Upper lobe of right lung (tissue), 1 donor: ENCODE results near the gene DYNLRB1. TPM values are rescaled to one million over a fixed set of nuclear protein-coding genes. Genes with fewer than 3 reads are reported as not detected.

ENCODE experiments used
- ATAC-seq: fragments of 200-7000 bp; cut with Tn5 transposase; one replicate; pipeline ENCODE4 v1.9.1; 2020; ENCODE audit warnings: mild to moderate bottlenecking, moderate library complexity
- DNase-seq: peaks from one replicate; pipeline ENCODE4 v3.0.0-alpha.2; 2020
- H3K27ac ChIP-seq: fragments of 200-600 bp; one replicate; pipeline ENCODE4 v1.8.0; 2022
- H3K27me3 ChIP-seq: fragments of 200-600 bp; one replicate; pipeline ENCODE4 v1.8.0; 2022; ENCODE audit warnings: mild to moderate bottlenecking
- H3K36me3 ChIP-seq: fragments of 200-600 bp; one replicate; pipeline ENCODE4 v1.8.0; 2022
- H3K4me1 ChIP-seq: fragments of 200-600 bp; one replicate; pipeline ENCODE4 v1.8.0; 2022
- H3K4me3 ChIP-seq: fragments of 200-600 bp; one replicate; pipeline ENCODE4 v1.8.0; 2022; ENCODE audit warnings: mild to moderate bottlenecking
- H3K9me3 ChIP-seq: fragments of 200-600 bp; one replicate; pipeline ENCODE4 v1.8.0; 2022
- intact Hi-C: fragments of 100-400 bp; cut with DNase I; formaldehyde crosslinking; loops from one replicate; pipeline ENCODE4 v1.11.0; 2022
- total RNA-seq: library from RNA; stranded (reverse); fragmentation: NEBNext Ultra II Directional; extraction: Animal tissue kit (Norgen Biotek cat#: 25700); gene quantifications from one replicate; pipeline ENCODE4 v1.2.1, GENCODE V29; 2021
- TF ChIP-seq, protein P1 (sequence below): fragments of 200-600 bp; IDR thresholded peaks from one replicate; pipeline ENCODE4 v1.8.0; 2022; ENCODE audit warnings: antibody characterized with exemption
- donor health status: DM: no; HTN: yes; CAD: no; lungs with severe emphysema.

Gene DYNLRB1
- total RNA-seq, 1 donor from 2014 or later, result 146 TPM

DNA sequence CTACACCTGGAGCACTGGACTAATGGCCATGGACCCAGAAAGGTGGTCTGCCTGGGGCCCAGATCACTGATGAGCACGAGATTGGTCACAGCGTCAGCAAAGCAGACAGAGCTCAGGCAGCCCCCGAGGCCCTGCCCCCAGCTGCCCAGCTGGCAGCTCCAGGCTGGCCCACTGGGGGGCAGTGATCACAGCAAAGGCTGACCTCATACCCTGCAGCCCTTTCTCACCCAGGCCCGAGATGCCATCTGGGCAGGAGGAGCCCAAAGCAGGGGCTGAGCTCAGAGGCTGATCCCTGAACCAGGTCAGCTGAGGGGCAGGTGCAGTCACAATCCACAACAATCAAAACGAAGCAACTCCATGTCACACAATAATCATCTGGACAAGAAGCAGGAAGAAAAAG, 46.4 kb downstream of the DYNLRB1 start:
- H3K4me1 ChIP-seq, result peaks cover 4% of the 10 kb centered on the region
- H3K9me3 ChIP-seq, result no peaks in the 10 kb centered on the region
- TF ChIP-seq, protein P1, sequence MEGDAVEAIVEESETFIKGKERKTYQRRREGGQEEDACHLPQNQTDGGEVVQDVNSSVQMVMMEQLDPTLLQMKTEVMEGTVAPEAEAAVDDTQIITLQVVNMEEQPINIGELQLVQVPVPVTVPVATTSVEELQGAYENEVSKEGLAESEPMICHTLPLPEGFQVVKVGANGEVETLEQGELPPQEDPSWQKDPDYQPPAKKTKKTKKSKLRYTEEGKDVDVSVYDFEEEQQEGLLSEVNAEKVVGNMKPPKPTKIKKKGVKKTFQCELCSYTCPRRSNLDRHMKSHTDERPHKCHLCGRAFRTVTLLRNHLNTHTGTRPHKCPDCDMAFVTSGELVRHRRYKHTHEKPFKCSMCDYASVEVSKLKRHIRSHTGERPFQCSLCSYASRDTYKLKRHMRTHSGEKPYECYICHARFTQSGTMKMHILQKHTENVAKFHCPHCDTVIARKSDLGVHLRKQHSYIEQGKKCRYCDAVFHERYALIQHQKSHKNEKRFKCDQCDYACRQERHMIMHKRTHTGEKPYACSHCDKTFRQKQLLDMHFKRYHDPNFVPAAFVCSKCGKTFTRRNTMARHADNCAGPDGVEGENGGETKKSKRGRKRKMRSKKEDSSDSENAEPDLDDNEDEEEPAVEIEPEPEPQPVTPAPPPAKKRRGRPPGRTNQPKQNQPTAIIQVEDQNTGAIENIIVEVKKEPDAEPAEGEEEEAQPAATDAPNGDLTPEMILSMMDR, result peak; percentile 40
- DNase-seq, result no peak
- H3K27me3 ChIP-seq, result no peaks in the 10 kb centered on the region
- intact Hi-C loops, result no loop called here
- H3K27ac ChIP-seq, result no peak overlapping the region
- no peak for ATAC-seq
- H3K4me3 ChIP-seq, result no peak overlapping the region
- H3K36me3 ChIP-seq, result no peaks in the 10 kb centered on the region

DNA sequence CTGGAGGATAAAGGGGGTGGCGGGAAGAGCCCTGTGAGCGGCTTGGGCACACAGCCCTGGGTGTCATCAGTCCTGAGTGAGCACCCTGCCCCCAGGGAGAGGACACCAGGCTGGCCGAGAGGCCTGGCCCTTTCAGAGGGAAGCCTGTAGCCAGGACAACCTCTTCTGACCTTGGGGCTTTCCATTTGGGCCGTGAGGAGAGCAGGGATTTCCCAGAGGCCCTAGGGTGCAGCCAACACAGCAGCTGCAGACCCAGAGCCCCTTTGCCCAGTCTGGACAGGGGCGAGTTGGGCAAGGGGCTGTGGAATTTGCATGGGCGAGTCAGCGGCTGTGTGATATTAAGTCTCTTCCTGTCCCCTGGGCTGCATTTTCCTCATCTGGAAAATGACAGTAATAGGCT, 48.6 kb downstream of the DYNLRB1 start:
- H3K27ac ChIP-seq, result no peak overlapping the region
- no peaks in the 10 kb centered on the region for H3K4me1 ChIP-seq
- H3K9me3 ChIP-seq, result no peaks in the 10 kb centered on the region
- no peak overlapping the region for H3K4me3 ChIP-seq
- TF ChIP-seq, protein P1, result no peak
- no peaks in the 10 kb centered on the region for H3K36me3 ChIP-seq
- ATAC-seq (no peak), DNase-seq (no peak)
- intact Hi-C loops, result no loop called here
- no peaks in the 10 kb centered on the region for H3K27me3 ChIP-seq

GRCh38 chr20:34566978-34567891, 51.0 kb downstream of the DYNLRB1 start:
- Histone ChIP-seq H3K27me3 (no peaks in the 10 kb centered on the region), H3K36me3 (no peaks in the 10 kb centered on the region), H3K4me1 (no peaks in the 10 kb centered on the region), H3K4me3 (no peak overlapping the region), H3K27ac (peak overlapping the region; percentile 66), H3K9me3 (no peaks in the 10 kb centered on the region)
- intact Hi-C loops, result no loop called here
- ATAC-seq (peak; percentile 92), DNase-seq (no peak)
- TF ChIP-seq, protein P1, result no peak

DNA sequence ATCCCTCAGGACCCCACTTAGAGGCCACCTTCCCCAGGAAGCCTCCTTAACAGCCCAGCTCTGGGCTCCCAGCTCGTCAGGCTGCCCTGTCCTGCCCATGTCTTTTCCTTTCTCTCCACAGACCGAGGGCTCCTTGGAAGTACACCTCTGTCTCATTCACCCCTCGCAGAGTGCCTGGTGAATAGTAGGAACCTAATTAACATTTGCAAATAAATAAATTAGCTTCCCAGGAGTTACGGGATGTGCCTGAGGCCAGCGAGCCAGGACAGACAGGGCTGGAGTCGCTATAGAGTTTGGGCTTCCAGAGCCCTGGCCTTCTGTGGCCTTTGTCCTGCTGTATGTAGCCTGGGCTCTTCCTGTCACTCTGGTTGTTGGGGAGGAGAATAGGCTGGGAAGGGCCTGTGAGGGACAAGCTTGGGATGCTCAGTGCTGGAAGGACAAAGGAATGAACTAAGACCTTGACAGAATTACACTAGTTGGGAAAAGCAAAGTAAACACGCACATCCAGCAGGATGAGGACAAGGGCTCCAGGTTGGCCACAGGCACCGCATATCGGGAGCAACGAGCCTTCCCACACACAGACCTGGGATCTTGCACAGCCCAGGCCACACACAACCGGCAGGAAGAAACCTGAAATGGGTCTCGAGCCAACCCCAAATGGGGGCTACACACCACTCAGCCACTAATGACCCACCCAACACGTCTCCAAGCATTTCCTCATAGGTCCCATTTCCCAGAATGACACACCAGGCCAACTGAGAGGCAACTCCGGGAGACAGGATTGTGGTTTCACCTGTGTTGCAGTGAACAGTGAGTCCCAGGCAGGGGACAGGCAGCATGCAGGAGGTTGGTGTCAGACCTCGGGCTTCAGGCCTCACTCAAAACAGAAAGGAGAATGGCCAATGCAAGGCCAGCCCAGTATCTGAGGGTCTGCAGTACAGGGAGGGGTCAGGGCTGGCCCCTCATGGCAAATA, 52.0 kb downstream of the DYNLRB1 start:
- DNase-seq (no peak), ATAC-seq (peak; percentile 33)
- TF ChIP-seq, protein P1, result no peak
- intact Hi-C loops, result no loop called here
- Histone ChIP-seq H3K36me3 (no peaks in the 10 kb centered on the region), H3K9me3 (no peaks in the 10 kb centered on the region), H3K4me1 (no peaks in the 10 kb centered on the region), H3K27ac (peak overlapping the region; percentile 66), H3K27me3 (no peaks in the 10 kb centered on the region), H3K4me3 (no peak overlapping the region)

- Histone ChIP-seq H3K27ac (no peak overlapping the region), H3K4me3 (no peak overlapping the region), H3K4me1 (no peaks in the 10 kb centered on the region), H3K36me3 (no peaks in the 10 kb centered on the region), H3K9me3 (no peaks in the 10 kb centered on the region), H3K27me3 (no peaks in the 10 kb centered on the region)
- TF ChIP-seq, protein P1, result no peak
- no peak for DNase-seq
- intact Hi-C loops, result no loop called here
- ATAC-seq, result no peak
Measured at GRCh38 chr20:34569598-34569997, 53.4 kb downstream of the DYNLRB1 start.
